Fibroblast of lung (primary cell): ENCODE data around the gene NR3C2.

Experiments used
- EZH2 ChIP-seq: IDR thresholded peaks from 2 replicates; pipeline ENCODE4 v1.5.1; 2012; ENCODE audit warnings: low read length, control low read depth, mild to moderate bottlenecking; ENCODE audit errors: missing control alignments
- TF ChIP-seq, protein P1 (sequence below), 2 donors: IDR thresholded peaks in 1 of 2; conservative IDR thresholded peaks in 1 of 2; 1 replicate in 1 of 2; 2 replicates in 1 of 2; pipeline ENCODE4 v1.5.1; 2011 to 2012; ENCODE audit warnings: low read length in 2 of 2, control low read depth in 1 of 2, inconsistent platforms in 1 of 2, low read depth in 1 of 2, mild to moderate bottlenecking in 1 of 2

DNA sequence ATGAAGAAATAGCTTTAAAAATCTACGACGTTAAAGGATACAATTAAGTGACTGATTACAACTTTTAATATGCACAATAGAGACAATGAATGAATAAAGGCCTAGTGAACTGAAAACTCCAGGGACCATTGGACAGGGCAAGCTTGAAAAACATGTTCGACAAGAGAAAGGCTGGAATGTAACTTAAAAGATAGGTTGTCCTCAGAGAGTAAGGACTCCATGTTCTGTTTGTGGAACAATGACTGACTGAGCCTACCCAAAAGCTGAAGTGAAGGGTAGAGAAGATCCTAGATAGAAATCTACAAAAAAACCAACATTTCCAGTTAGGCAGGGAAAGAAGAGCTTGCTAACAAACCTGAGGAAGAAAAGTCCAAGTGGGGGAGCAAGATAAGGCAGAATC, 173.4 kb downstream of the NR3C2 start:
- TF ChIP-seq, protein P1, sequence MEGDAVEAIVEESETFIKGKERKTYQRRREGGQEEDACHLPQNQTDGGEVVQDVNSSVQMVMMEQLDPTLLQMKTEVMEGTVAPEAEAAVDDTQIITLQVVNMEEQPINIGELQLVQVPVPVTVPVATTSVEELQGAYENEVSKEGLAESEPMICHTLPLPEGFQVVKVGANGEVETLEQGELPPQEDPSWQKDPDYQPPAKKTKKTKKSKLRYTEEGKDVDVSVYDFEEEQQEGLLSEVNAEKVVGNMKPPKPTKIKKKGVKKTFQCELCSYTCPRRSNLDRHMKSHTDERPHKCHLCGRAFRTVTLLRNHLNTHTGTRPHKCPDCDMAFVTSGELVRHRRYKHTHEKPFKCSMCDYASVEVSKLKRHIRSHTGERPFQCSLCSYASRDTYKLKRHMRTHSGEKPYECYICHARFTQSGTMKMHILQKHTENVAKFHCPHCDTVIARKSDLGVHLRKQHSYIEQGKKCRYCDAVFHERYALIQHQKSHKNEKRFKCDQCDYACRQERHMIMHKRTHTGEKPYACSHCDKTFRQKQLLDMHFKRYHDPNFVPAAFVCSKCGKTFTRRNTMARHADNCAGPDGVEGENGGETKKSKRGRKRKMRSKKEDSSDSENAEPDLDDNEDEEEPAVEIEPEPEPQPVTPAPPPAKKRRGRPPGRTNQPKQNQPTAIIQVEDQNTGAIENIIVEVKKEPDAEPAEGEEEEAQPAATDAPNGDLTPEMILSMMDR (conservative IDR thresholded peaks at IDR 0.05 in 1 of 2, IDR thresholded peaks at IDR 0.05 in 1 of 2; ENCODE audit: low read depth in 1 of 2, low read length in 2 of 2): no peak
- TF ChIP-seq EZH2: no peak
